Measurements from ENCODE around the gene TEAD2. TPM values are rescaled to one million over a fixed set of nuclear protein-coding genes. Genes with fewer than 3 reads are reported as not detected.

TEAD2 gene
- total and polyA plus RNA-seq, 4 donors, result 21.9 to 40.0 (median 31.5) TPM

DNA sequence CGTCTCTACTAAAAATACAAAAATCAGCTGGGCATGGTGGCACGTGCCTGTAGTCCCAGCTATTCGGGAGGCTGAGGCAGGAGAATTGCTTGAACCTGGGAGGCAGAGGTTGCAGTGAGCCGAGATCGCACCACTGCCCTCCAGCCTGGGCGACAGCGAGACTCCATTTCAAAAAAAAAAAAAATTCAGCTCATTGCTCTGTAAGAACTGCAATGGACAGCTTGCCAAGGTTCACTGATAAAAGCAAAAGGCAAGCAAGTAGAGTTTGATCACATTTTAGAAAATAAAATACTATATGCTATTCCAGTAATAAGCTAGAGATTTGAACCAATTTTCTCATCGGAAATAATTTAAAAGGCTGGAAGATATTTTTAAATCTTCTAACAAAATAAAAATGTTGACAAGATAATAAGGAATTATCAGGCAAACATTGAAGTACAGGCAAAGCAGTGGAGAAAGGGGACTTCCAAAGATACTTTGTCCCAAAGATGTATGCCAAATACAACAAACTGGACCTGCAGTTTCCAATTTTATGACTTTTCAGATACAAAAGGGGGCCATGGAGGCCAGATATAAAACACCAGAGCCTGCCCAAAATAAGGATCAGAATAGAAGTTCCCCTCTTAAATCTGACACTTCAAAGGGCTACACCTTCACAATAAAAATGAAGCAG, 66.9 kb downstream of the TEAD2 start:
- Histone ChIP-seq H3K4me1 (ENCODE audit: control insufficient read depth in 5 of 5, insufficient read depth in 5 of 5, low read length in 5 of 5) (no peaks in the 10 kb centered on the region), H3K27ac (ENCODE audit: low read depth in 1 of 2, low read length in 1 of 2) (no peak overlapping the region), H3K4me3 (no peak overlapping the region), H3K9me3 (ENCODE audit: control insufficient read depth in 4 of 4, insufficient read depth in 3 of 4, low read length in 3 of 4) (no peaks in the 10 kb centered on the region), H3K9ac (ENCODE audit: insufficient read depth in 1 of 2, low read length in 2 of 2) (no peak overlapping the region), H3K27me3 (ENCODE audit: control insufficient read depth in 3 of 3, insufficient read depth in 3 of 3, low read length in 2 of 3) (no peaks in the 10 kb centered on the region), H3K36me3 (ENCODE audit: control insufficient read depth in 4 of 4, insufficient read depth in 4 of 4, low read length in 4 of 4) (no peaks in the 10 kb centered on the region)
- TF ChIP-seq, protein P1, sequence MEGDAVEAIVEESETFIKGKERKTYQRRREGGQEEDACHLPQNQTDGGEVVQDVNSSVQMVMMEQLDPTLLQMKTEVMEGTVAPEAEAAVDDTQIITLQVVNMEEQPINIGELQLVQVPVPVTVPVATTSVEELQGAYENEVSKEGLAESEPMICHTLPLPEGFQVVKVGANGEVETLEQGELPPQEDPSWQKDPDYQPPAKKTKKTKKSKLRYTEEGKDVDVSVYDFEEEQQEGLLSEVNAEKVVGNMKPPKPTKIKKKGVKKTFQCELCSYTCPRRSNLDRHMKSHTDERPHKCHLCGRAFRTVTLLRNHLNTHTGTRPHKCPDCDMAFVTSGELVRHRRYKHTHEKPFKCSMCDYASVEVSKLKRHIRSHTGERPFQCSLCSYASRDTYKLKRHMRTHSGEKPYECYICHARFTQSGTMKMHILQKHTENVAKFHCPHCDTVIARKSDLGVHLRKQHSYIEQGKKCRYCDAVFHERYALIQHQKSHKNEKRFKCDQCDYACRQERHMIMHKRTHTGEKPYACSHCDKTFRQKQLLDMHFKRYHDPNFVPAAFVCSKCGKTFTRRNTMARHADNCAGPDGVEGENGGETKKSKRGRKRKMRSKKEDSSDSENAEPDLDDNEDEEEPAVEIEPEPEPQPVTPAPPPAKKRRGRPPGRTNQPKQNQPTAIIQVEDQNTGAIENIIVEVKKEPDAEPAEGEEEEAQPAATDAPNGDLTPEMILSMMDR (IDR thresholded peaks at IDR 0.05; ENCODE audit: control extremely low read depth, extremely low read depth), result no peak
- no peak for DNase-seq
- ATAC-seq (ENCODE audit: insufficient read depth, low FRiP score), result no peak
- 89 to 96% methylated on average over 7 to 8 of the region's 8 CpGs for WGBS, 2 donors

DNA sequence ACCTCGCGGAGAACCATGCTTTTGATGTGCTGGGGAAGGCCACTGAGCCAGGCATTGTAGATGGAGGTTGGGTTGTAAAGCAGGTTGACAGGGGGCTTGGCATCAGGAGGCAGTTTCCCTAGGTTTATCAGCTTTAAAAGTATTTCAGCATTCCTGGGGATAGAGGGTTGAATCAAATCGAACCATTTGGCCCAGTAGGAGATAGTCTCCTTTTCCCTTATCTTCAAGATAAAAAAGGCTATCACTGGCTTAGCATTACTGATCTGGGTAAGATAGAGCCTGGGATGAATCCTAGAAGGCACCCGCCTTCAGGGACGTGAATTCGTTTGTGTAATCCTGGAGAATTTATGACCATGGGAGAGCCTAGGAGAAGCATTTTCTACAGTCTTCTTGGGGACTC, 67.8 kb downstream of the TEAD2 start:
- H3K9me3 ChIP-seq (ENCODE audit: control insufficient read depth in 4 of 4, insufficient read depth in 3 of 4, low read length in 3 of 4), result no peaks in the 10 kb centered on the region
- DNase-seq (no peak), ATAC-seq (ENCODE audit: insufficient read depth, low FRiP score) (no peak)
- 87 to 90% methylated on average over 6 of the region's 6 CpGs for WGBS, 2 donors
- no peak overlapping the region for H3K27ac ChIP-seq (ENCODE audit: low read depth in 1 of 2, low read length in 1 of 2)
- no peak overlapping the region for H3K4me3 ChIP-seq
- TF ChIP-seq, protein P1 (IDR thresholded peaks at IDR 0.05; ENCODE audit: control extremely low read depth, extremely low read depth), result no peak
- no peaks in the 10 kb centered on the region for H3K4me1 ChIP-seq (ENCODE audit: control insufficient read depth in 5 of 5, insufficient read depth in 5 of 5, low read length in 5 of 5)
- no peaks in the 10 kb centered on the region for H3K27me3 ChIP-seq (ENCODE audit: control insufficient read depth in 3 of 3, insufficient read depth in 3 of 3, low read length in 2 of 3)
- no peaks in the 10 kb centered on the region for H3K36me3 ChIP-seq (ENCODE audit: control insufficient read depth in 4 of 4, insufficient read depth in 4 of 4, low read length in 4 of 4)
- H3K9ac ChIP-seq (ENCODE audit: insufficient read depth in 1 of 2, low read length in 2 of 2), result no peak overlapping the region

Small RNA genes lying within 50 kb of the gene (small RNA-seq; reads per million reads assigned to genes)
- gene MIR4324 (ENCODE audit: low replicate concordance), result not detected

Other genes with a start within 250 kb of the TEAD2 start
- 1 to 10 TPM; 6.6 to 7.8 TPM for gene LIN7B, start 248.0 kb downstream of the TEAD2 start, total RNA-seq
- 10 to 100 TPM in 1 of 2 donors, 1 to 10 TPM in 1; 6.4 to 12.4 TPM for gene LIN7B, start 248.0 kb downstream of the TEAD2 start, polyA plus RNA-seq
- 1 to 10 TPM in 1 of 2 donors, not detected in 1; 1.9 TPM for gene C19orf73, start 243.3 kb downstream of the TEAD2 start, total RNA-seq
- 1 to 10 TPM; 3.1 to 4.3 TPM for gene C19orf73, start 243.3 kb downstream of the TEAD2 start, polyA plus RNA-seq
- 1 to 10 TPM; 3.0 to 8.4 TPM for gene PPFIA3, start 242.9 kb downstream of the TEAD2 start, total RNA-seq
- 10 to 100 TPM in 1 of 2 donors, 1 to 10 TPM in 1; 8.8 to 10.6 TPM for gene PPFIA3, start 242.9 kb downstream of the TEAD2 start, polyA plus RNA-seq
- 1 to 10 TPM in 1 of 2 donors, under 1 TPM in 1; 0.18 to 5.7 TPM for gene HRC, start 207.0 kb downstream of the TEAD2 start, total RNA-seq
- 1 to 10 TPM in 1 of 2 donors, under 1 TPM in 1; 0.14 to 2.0 TPM for gene HRC, start 207.0 kb downstream of the TEAD2 start, polyA plus RNA-seq
- gene TRPM4, start 204.6 kb downstream of the TEAD2 start, total RNA-seq, result 10 to 100 TPM; 19.8 to 70.1 TPM
- 10 to 100 TPM; 15.6 to 24.9 TPM for gene TRPM4, start 204.6 kb downstream of the TEAD2 start, polyA plus RNA-seq
- 1 to 10 TPM; 1.8 to 2.5 TPM for gene SLC6A16, start 37.2 kb downstream of the TEAD2 start, total RNA-seq
- 1 to 10 TPM in 1 of 2 donors, under 1 TPM in 1; 0.93 to 2.4 TPM for gene SLC6A16, start 37.2 kb downstream of the TEAD2 start, polyA plus RNA-seq
- gene CD37, start 27.0 kb downstream of the TEAD2 start, total RNA-seq, result 10 to 100 TPM; 33.9 to 65.1 TPM
- 100 to 1,000 TPM in 1 of 2 donors, 10 to 100 TPM in 1; 37.2 to 154 TPM for gene CD37, start 27.0 kb downstream of the TEAD2 start, polyA plus RNA-seq
- under 1 TPM; 0.85 to 0.95 TPM for gene DKKL1, start 1.5 kb upstream of the TEAD2 start, total RNA-seq
- under 1 TPM; 0.58 to 0.91 TPM for gene DKKL1, start 1.5 kb upstream of the TEAD2 start, polyA plus RNA-seq
- gene KASH5, start 25.8 kb upstream of the TEAD2 start, total RNA-seq, result 1 to 10 TPM in 1 of 2 donors, not detected in 1; 2.9 TPM
- 1 to 10 TPM in 1 of 2 donors, under 1 TPM in 1; 0.52 to 1.5 TPM for gene KASH5, start 25.8 kb upstream of the TEAD2 start, polyA plus RNA-seq
- gene PTH2, start 61.0 kb upstream of the TEAD2 start, total RNA-seq, result not detected
- not detected for gene PTH2, start 61.0 kb upstream of the TEAD2 start, polyA plus RNA-seq
- gene GFY, start 63.0 kb upstream of the TEAD2 start, total RNA-seq, result not detected
- not detected for gene GFY, start 63.0 kb upstream of the TEAD2 start, polyA plus RNA-seq
- gene SLC17A7, start 79.1 kb upstream of the TEAD2 start, total RNA-seq, result under 1 TPM; 0.31 to 0.51 TPM
- gene SLC17A7, start 79.1 kb upstream of the TEAD2 start, polyA plus RNA-seq, result under 1 TPM; 0.10 to 0.30 TPM
- gene PIH1D1, start 89.4 kb upstream of the TEAD2 start, total RNA-seq, result 10 to 100 TPM; 65.7 to 65.9 TPM
- gene PIH1D1, start 89.4 kb upstream of the TEAD2 start, polyA plus RNA-seq, result 10 to 100 TPM; 63.7 to 66.6 TPM
- 10 to 100 TPM; 21.1 to 53.3 TPM for gene ALDH16A1, start 90.8 kb upstream of the TEAD2 start, total RNA-seq
- gene ALDH16A1, start 90.8 kb upstream of the TEAD2 start, polyA plus RNA-seq, result 10 to 100 TPM; 36.1 to 38.7 TPM
- gene FLT3LG, start 111.8 kb upstream of the TEAD2 start, total RNA-seq, result 1 to 10 TPM; 2.9 to 8.9 TPM
- 10 to 100 TPM in 1 of 2 donors, 1 to 10 TPM in 1; 9.5 to 15.0 TPM for gene FLT3LG, start 111.8 kb upstream of the TEAD2 start, polyA plus RNA-seq
- 1,000 to 10,000 TPM; 1,499 to 2,532 TPM for gene RPL13A, start 125.2 kb upstream of the TEAD2 start, total RNA-seq
- gene RPL13A, start 125.2 kb upstream of the TEAD2 start, polyA plus RNA-seq, result 1,000 to 10,000 TPM; 2,431 to 2,816 TPM
- 1,000 to 10,000 TPM; 1,558 to 1,973 TPM for gene RPS11, start 134.0 kb upstream of the TEAD2 start, total RNA-seq
- 1,000 to 10,000 TPM; 4,071 to 4,654 TPM for gene RPS11, start 134.0 kb upstream of the TEAD2 start, polyA plus RNA-seq
- 100 to 1,000 TPM; 184 to 271 TPM for gene FCGRT, start 150.2 kb upstream of the TEAD2 start, total RNA-seq
- gene FCGRT, start 150.2 kb upstream of the TEAD2 start, polyA plus RNA-seq, result 100 to 1,000 TPM; 233 to 247 TPM
- 10 to 100 TPM; 14.1 to 39.2 TPM for gene RCN3, start 165.6 kb upstream of the TEAD2 start, total RNA-seq
- 10 to 100 TPM; 29.3 to 32.6 TPM for gene RCN3, start 165.6 kb upstream of the TEAD2 start, polyA plus RNA-seq
- gene NOSIP, start 218.1 kb upstream of the TEAD2 start, total RNA-seq, result 10 to 100 TPM; 40.9 to 48.1 TPM
- 10 to 100 TPM; 77.1 to 84.2 TPM for gene NOSIP, start 218.1 kb upstream of the TEAD2 start, polyA plus RNA-seq
- gene PRRG2, start 218.9 kb upstream of the TEAD2 start, total RNA-seq, result 10 to 100 TPM in 1 of 2 donors, 1 to 10 TPM in 1; 5.1 to 11.7 TPM
- 10 to 100 TPM in 1 of 2 donors, 1 to 10 TPM in 1; 9.0 to 10.5 TPM for gene PRRG2, start 218.9 kb upstream of the TEAD2 start, polyA plus RNA-seq
- gene PRR12, start 228.8 kb upstream of the TEAD2 start, total RNA-seq, result 10 to 100 TPM; 18.0 to 32.4 TPM
- gene PRR12, start 228.8 kb upstream of the TEAD2 start, polyA plus RNA-seq, result 10 to 100 TPM in 1 of 2 donors, 1 to 10 TPM in 1; 7.6 to 15.5 TPM